Activated effector memory CD4-positive, alpha-beta T cell treated with Interleukin-2 at 50 U/mL for 16 hours (primary cell): Measurements from ENCODE around the gene SLC6A6.

ENCODE experiments used
- DNase-seq: peaks from one replicate; pipeline ENCODE4 v3.0.0-alpha.2; 2020

Gene SLC6A6

GRCh38 chr3:14490255-14490654 is 87.8 kb downstream of the SLC6A6 start:
- DNase-seq: no peak

GRCh38 chr3:14490831-14491230 is 88.4 kb downstream of the SLC6A6 start:
- no peak for DNase-seq

GRCh38 chr3:14491396-14492190 is 89.2 kb downstream of the SLC6A6 start:
- DNase-seq: no peak

GRCh38 chr3:14492948-14493881 is 90.8 kb downstream of the SLC6A6 start:
- DNase-seq: no peak

- no peak for DNase-seq
These were observed 92.0 kb downstream of the SLC6A6 start for GRCh38 chr3:14494279-14494972.

GRCh38 chr3:14494973-14495300 is 92.5 kb downstream of the SLC6A6 start:
- no peak for DNase-seq

- no peak for DNase-seq
These were observed 93.9 kb downstream of the SLC6A6 start for GRCh38 chr3:14496351-14496750.

- no peak for DNase-seq
These were observed 94.9 kb downstream of the SLC6A6 start for GRCh38 chr3:14497321-14497720.

- DNase-seq: no peak
These were observed 100.1 kb downstream of the SLC6A6 start for GRCh38 chr3:14502472-14502871.

GRCh38 chr3:14503033-14503705 is 100.8 kb downstream of the SLC6A6 start:
- no peak for DNase-seq

GRCh38 chr3:14503706-14504065 is 101.3 kb downstream of the SLC6A6 start:
- DNase-seq: no peak

- DNase-seq: no peak
These were observed 102.8 kb downstream of the SLC6A6 start for GRCh38 chr3:14505001-14505802.

- no peak for DNase-seq
These were observed 103.5 kb downstream of the SLC6A6 start for GRCh38 chr3:14505803-14506500.

GRCh38 chr3:14506626-14507304 is 104.4 kb downstream of the SLC6A6 start:
- DNase-seq: no peak

GRCh38 chr3:14507305-14507741 is 104.9 kb downstream of the SLC6A6 start:
- no peak for DNase-seq

GRCh38 chr3:14507757-14508504 is 105.5 kb downstream of the SLC6A6 start:
- no peak for DNase-seq

- DNase-seq: no peak
These were observed 106.1 kb downstream of the SLC6A6 start for GRCh38 chr3:14508505-14508819.

GRCh38 chr3:14508966-14509795 is 106.8 kb downstream of the SLC6A6 start:
- peak; percentile 43 for DNase-seq

GRCh38 chr3:14509796-14510100 is 107.3 kb downstream of the SLC6A6 start:
- DNase-seq: no peak
